ENCODE data around the gene WDR93.
A peak's percentile ranks its signal among the peaks of the same experiment; 100 is the strongest.
"Not testable (repeated sequence)": the region's sequence is repeated elsewhere in the genome, so short reads cannot be mapped to it uniquely, and the experiment has no call there.

Gene WDR93

GRCh38 chr15:89785064-89785773, 94.6 kb downstream of the WDR93 start:
- peak overlapping the region; percentile 37 for H3K9ac ChIP-seq (ENCODE audit: low read length)
- no peak overlapping the region for H3K4me3 ChIP-seq (ENCODE audit: low read length)
- no peak for DNase-seq (ENCODE audit: low read depth)
- H3K4me1 ChIP-seq (ENCODE audit: control insufficient read depth, insufficient read depth, low read length) = peaks cover 40% of the 10 kb centered on the region
- peaks cover 7% of the 10 kb centered on the region for H3K9me3 ChIP-seq (ENCODE audit: control insufficient read depth, low read length)
- H3K36me3 ChIP-seq (ENCODE audit: control insufficient read depth, insufficient read depth, low read length, severe bottlenecking) = peaks cover 55% of the 10 kb centered on the region
- H3K27me3 ChIP-seq (replicated peaks; ENCODE audit: control insufficient read depth, insufficient read depth, low read length) = no peaks in the 10 kb centered on the region

GRCh38 chr15:89785774-89786140, 95.1 kb downstream of the WDR93 start:
- Histone ChIP-seq H3K27me3 (replicated peaks; ENCODE audit: control insufficient read depth, insufficient read depth, low read length) (no peaks in the 10 kb centered on the region), H3K9me3 (ENCODE audit: control insufficient read depth, low read length) (peaks cover 7% of the 10 kb centered on the region), H3K4me1 (ENCODE audit: control insufficient read depth, insufficient read depth, low read length) (peaks cover 40% of the 10 kb centered on the region), H3K4me3 (ENCODE audit: low read length) (no peak overlapping the region), H3K36me3 (ENCODE audit: control insufficient read depth, insufficient read depth, low read length, severe bottlenecking) (peaks cover 60% of the 10 kb centered on the region), H3K9ac (ENCODE audit: low read length) (peak overlapping the region; percentile 37)
- peak; percentile 38 for DNase-seq (ENCODE audit: low read depth)

GRCh38 chr15:89787944-89788343, 97.3 kb downstream of the WDR93 start:
- no peaks in the 10 kb centered on the region for H3K27me3 ChIP-seq (replicated peaks; ENCODE audit: control insufficient read depth, insufficient read depth, low read length)
- DNase-seq (ENCODE audit: low read depth) = no peak
- no peak overlapping the region for H3K9ac ChIP-seq (ENCODE audit: low read length)
- peaks cover 82% of the 10 kb centered on the region for H3K36me3 ChIP-seq (ENCODE audit: control insufficient read depth, insufficient read depth, low read length, severe bottlenecking)
- peaks cover 7% of the 10 kb centered on the region for H3K9me3 ChIP-seq (ENCODE audit: control insufficient read depth, low read length)
- no peak overlapping the region for H3K4me3 ChIP-seq (ENCODE audit: low read length)
- H3K4me1 ChIP-seq (ENCODE audit: control insufficient read depth, insufficient read depth, low read length) = peaks cover 27% of the 10 kb centered on the region

- Histone ChIP-seq H3K36me3 (ENCODE audit: control insufficient read depth, insufficient read depth, low read length, severe bottlenecking) (peaks cover 87% of the 10 kb centered on the region), H3K4me1 (ENCODE audit: control insufficient read depth, insufficient read depth, low read length) (peaks cover 20% of the 10 kb centered on the region)
- not testable (repeated sequence) for DNase-seq (ENCODE audit: low read depth); H3K9ac ChIP-seq (ENCODE audit: low read length); H3K27me3 ChIP-seq (replicated peaks; ENCODE audit: control insufficient read depth, insufficient read depth, low read length); H3K4me3 ChIP-seq (ENCODE audit: low read length); H3K9me3 ChIP-seq (ENCODE audit: control insufficient read depth, low read length)
These were observed 98.0 kb downstream of the WDR93 start for GRCh38 chr15:89788585-89788984.

- Histone ChIP-seq H3K27me3 (replicated peaks; ENCODE audit: control insufficient read depth, insufficient read depth, low read length) (no peaks in the 10 kb centered on the region), H3K9me3 (ENCODE audit: control insufficient read depth, low read length) (peaks cover 7% of the 10 kb centered on the region), H3K36me3 (ENCODE audit: control insufficient read depth, insufficient read depth, low read length, severe bottlenecking) (peaks cover 88% of the 10 kb centered on the region), H3K4me1 (ENCODE audit: control insufficient read depth, insufficient read depth, low read length) (peaks cover 18% of the 10 kb centered on the region), H3K9ac (ENCODE audit: low read length) (no peak overlapping the region), H3K4me3 (ENCODE audit: low read length) (no peak overlapping the region)
- no peak for DNase-seq (ENCODE audit: low read depth)
These were observed 99.6 kb downstream of the WDR93 start for GRCh38 chr15:89790206-89790605.

- no peaks in the 10 kb centered on the region for H3K27me3 ChIP-seq (replicated peaks; ENCODE audit: control insufficient read depth, insufficient read depth, low read length)
- no peak overlapping the region for H3K4me3 ChIP-seq (ENCODE audit: low read length)
- DNase-seq (ENCODE audit: low read depth) = no peak
- peaks cover 7% of the 10 kb centered on the region for H3K9me3 ChIP-seq (ENCODE audit: control insufficient read depth, low read length)
- H3K9ac ChIP-seq (ENCODE audit: low read length) = no peak overlapping the region
- H3K36me3 ChIP-seq (ENCODE audit: control insufficient read depth, insufficient read depth, low read length, severe bottlenecking) = peaks cover 88% of the 10 kb centered on the region
- H3K4me1 ChIP-seq (ENCODE audit: control insufficient read depth, insufficient read depth, low read length) = peaks cover 18% of the 10 kb centered on the region
These were observed 100.0 kb downstream of the WDR93 start for GRCh38 chr15:89790661-89791060.

GRCh38 chr15:89792106-89792805, 101.6 kb downstream of the WDR93 start:
- no peak overlapping the region for H3K9ac ChIP-seq (ENCODE audit: low read length)
- H3K4me3 ChIP-seq (ENCODE audit: low read length) = no peak overlapping the region
- no peak for DNase-seq (ENCODE audit: low read depth)
- H3K4me1 ChIP-seq (ENCODE audit: control insufficient read depth, insufficient read depth, low read length) = peaks cover 17% of the 10 kb centered on the region
- no peaks in the 10 kb centered on the region for H3K27me3 ChIP-seq (replicated peaks; ENCODE audit: control insufficient read depth, insufficient read depth, low read length)
- peaks cover 7% of the 10 kb centered on the region for H3K9me3 ChIP-seq (ENCODE audit: control insufficient read depth, low read length)
- peaks cover 89% of the 10 kb centered on the region for H3K36me3 ChIP-seq (ENCODE audit: control insufficient read depth, insufficient read depth, low read length, severe bottlenecking)

Data from adipocyte (in vitro differentiated cells).